AG04450 (cell line): ENCODE results near the gene CTRL. TPM values are rescaled to one million over a fixed set of nuclear protein-coding genes. Genes with fewer than 3 reads are reported as not detected.

Experiments used
- CTCF ChIA-PET: fragments of 300-600, 350-600 bp; formaldehyde crosslinking; extraction: SDS; loops from one replicate; lab custom pipeline; 2022; ENCODE audit warnings: antibody characterized with exemption, inconsistent platforms; lab: Charles Lee
- POLR2A ChIA-PET: fragments of 350-600 bp; formaldehyde crosslinking; extraction: SDS; loops from one replicate; lab custom pipeline; 2021; ENCODE audit warnings: antibody characterized with exemption, inconsistent platforms; lab: Yijun Ruan, JAX
- DNase-seq: peaks from one replicate; pipeline ENCODE4 v3.0.0-alpha.2; 2011; ENCODE audit warnings: low read depth, low spot score
- H3K27ac ChIP-seq: one replicate; pipeline ENCODE4 v1.5.1; 2012; ENCODE audit warnings: low read depth, low read length, control low read depth
- H3K27me3 ChIP-seq: one replicate; pipeline ENCODE4 v1.6.0; 2012; ENCODE audit warnings: low read length; ENCODE audit not compliant: control insufficient read depth, insufficient read depth
- H3K4me3 ChIP-seq: 2 replicates; pipeline ENCODE4 v1.5.1; 2011; ENCODE audit warnings: mild to moderate bottlenecking, low read depth, low read length, control low read depth
- H3K9me3 ChIP-seq: 2 replicates; pipeline ENCODE4 v1.5.1; 2012; ENCODE audit warnings: low read length; ENCODE audit not compliant: control insufficient read depth, insufficient read depth
- CTCF ChIP-seq: IDR thresholded peaks from 2 replicates; pipeline ENCODE4 v1.5.1; 2011; ENCODE audit warnings: low read depth, low read length, control low read depth, inconsistent platforms
- polyA plus RNA-seq: library from polyadenylated mRNA; depleted of rRNA; stranded (reverse); fragments of >200 nt; gene quantifications from 2 replicates; pipeline ENCODE4 v1.2.3, GENCODE V29; 2011

Gene CTRL
- polyA plus RNA-seq, 1 experiment: 0.14 TPM

GRCh38 chr16:67907397-67908180 lies 24.1 kb downstream of the CTRL start:
- ChIA-PET POLR2A (interaction anchor here (0.5 kb wide), 1 partner anchor 30 kb away, joined by 10 read pairs; no protein-coding TSS in a partner anchor), CTCF (no interaction called here)
- no peaks in the 10 kb centered on the region for H3K27me3 ChIP-seq
- DNase-seq: no peak
- H3K27ac ChIP-seq: no peak overlapping the region
- no peaks in the 10 kb centered on the region for H3K9me3 ChIP-seq
- TF ChIP-seq CTCF: no peak
- no peak overlapping the region for H3K4me3 ChIP-seq

GRCh38 chr16:67902831-67903230 lies 28.8 kb downstream of the CTRL start:
- no peak for DNase-seq
- no peaks in the 10 kb centered on the region for H3K27me3 ChIP-seq
- no peak overlapping the region for H3K27ac ChIP-seq
- ChIA-PET POLR2A (no interaction called here), CTCF (interaction anchor here (2.1 kb wide), 1 partner anchor 87 kb away, joined by 8 read pairs; no protein-coding TSS in a partner anchor)
- no peaks in the 10 kb centered on the region for H3K9me3 ChIP-seq
- H3K4me3 ChIP-seq: no peak overlapping the region
- TF ChIP-seq CTCF: no peak

- ChIA-PET POLR2A (no interaction called here), CTCF (no interaction called here)
- no peak overlapping the region for H3K4me3 ChIP-seq
- H3K9me3 ChIP-seq: no peaks in the 10 kb centered on the region
- H3K27me3 ChIP-seq: no peaks in the 10 kb centered on the region
- DNase-seq: no peak
- TF ChIP-seq CTCF: no peak
- no peak overlapping the region for H3K27ac ChIP-seq
These were observed 29.9 kb downstream of the CTRL start for GRCh38 chr16:67901734-67902133.

GRCh38 chr16:67897231-67897630 lies 34.4 kb downstream of the CTRL start:
- Histone ChIP-seq H3K27me3 (no peaks in the 10 kb centered on the region), H3K9me3 (no peaks in the 10 kb centered on the region), H3K4me3 (no peak overlapping the region), H3K27ac (no peak overlapping the region)
- ChIA-PET CTCF (interaction anchor here (3.1 kb wide), 1 partner anchor 13 kb away, joined by 12 read pairs; the partner anchor contains the start of gene NRN1L), POLR2A (interaction anchor here (0.6 kb wide), 1 partner anchor 38 kb away, joined by 3 read pairs; no protein-coding TSS in a partner anchor)
- no peak for DNase-seq
- TF ChIP-seq CTCF: no peak
